Skeletal muscle satellite cell (primary cell): ENCODE measurements around the gene SREBF2.
"Not testable (repeated sequence)": the region's sequence is repeated elsewhere in the genome, so short reads cannot be mapped to it uniquely, and the experiment has no call there.

ENCODE experiments used
- H3K27me3 ChIP-seq: 2 replicates; pipeline ENCODE4 v1.7.0; 2013; ENCODE audit warnings: low read length; ENCODE audit not compliant: control insufficient read depth, insufficient read depth
- H3K36me3 ChIP-seq: 2 replicates; pipeline ENCODE4 v1.7.0; 2013; ENCODE audit warnings: mild to moderate bottlenecking, control low read depth, low read length; ENCODE audit not compliant: insufficient read depth
- H3K4me1 ChIP-seq: 2 replicates; pipeline ENCODE4 v1.7.0; 2013; ENCODE audit warnings: low read length; ENCODE audit not compliant: control insufficient read depth, insufficient read depth
- H3K4me2 ChIP-seq: 2 replicates; pipeline ENCODE4 v1.7.0; 2013; ENCODE audit warnings: mild to moderate bottlenecking, low read length
- H3K4me3 ChIP-seq: 2 replicates; pipeline ENCODE4 v1.7.0; 2013; ENCODE audit warnings: low read length
- H3K9ac ChIP-seq: 2 replicates; pipeline ENCODE4 v1.7.0; 2013; ENCODE audit warnings: mild to moderate bottlenecking, low read depth, low read length, moderate library complexity
- H3K9me3 ChIP-seq: replicated peaks from 2 replicates; pipeline ENCODE4 v1.7.0; 2013; ENCODE audit warnings: mild to moderate bottlenecking, control low read depth, low read length

The SREBF2 gene

DNA sequence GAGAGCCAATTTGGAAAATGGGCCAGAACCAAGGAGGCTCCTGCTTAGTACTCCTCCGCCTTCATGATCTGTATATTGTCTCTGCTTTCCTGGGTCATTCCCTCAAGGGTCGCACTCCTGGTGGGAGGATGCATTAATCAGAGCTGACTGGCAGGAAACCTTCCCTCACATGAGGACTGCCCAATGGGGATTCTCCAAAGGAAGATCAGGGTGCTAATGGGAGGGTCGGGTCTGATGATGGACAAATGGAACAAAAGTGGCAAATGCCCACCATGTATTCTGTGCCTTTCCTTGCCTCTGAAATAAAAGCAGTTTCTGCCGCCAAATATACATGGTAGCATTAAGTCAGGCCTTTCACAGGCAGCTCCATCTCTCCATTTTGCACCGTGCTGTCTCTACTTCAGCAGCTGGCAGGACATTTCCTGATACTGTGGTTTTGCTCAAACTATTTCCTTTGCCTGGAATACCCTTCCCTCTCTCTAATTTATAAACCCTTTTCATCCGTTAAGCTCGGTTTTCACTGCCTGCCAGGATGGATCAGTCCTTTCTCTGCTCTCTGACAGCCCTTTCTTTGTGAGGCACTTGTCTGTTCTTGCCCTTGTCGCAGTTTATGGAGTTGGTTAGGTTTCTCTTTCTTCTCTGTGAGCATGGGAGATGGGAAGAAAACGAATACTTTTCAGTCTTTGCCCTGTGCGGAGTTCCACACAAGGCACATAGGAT lies 13.5 kb downstream of the SREBF2 start:
- H3K9ac ChIP-seq, result no peak overlapping the region
- no peaks in the 10 kb centered on the region for H3K9me3 ChIP-seq
- no peak overlapping the region for H3K4me3 ChIP-seq
- no peak overlapping the region for H3K4me2 ChIP-seq
- H3K4me1 ChIP-seq, result peaks cover 11% of the 10 kb centered on the region
- peaks cover 2% of the 10 kb centered on the region for H3K36me3 ChIP-seq
- H3K27me3 ChIP-seq, result no peaks in the 10 kb centered on the region

DNA sequence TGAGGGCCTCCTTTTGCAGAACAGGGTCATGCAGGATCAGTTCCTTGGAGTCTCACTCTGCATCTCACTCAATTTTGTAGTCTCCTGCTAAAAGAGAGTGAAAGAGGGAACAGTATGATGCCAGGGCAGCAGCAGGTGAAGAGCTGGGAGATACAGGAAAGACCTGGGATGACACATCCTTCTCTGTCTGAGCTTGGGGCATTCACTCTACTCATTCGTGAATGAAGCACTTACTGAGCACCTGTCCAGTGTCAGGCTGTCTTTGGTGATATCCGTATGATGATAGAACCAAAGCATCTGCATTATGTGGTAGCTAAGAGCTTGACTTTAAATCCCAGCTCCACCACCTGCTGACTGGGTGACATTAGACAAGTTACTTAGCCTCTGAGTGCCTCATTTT lies 14.4 kb downstream of the SREBF2 start:
- Histone ChIP-seq H3K4me3 (no peak overlapping the region), H3K9ac (no peak overlapping the region), H3K9me3 (no peaks in the 10 kb centered on the region), H3K4me1 (peaks cover 11% of the 10 kb centered on the region), H3K27me3 (no peaks in the 10 kb centered on the region), H3K4me2 (no peak overlapping the region), H3K36me3 (peaks cover under 1% of the 10 kb centered on the region)

GRCh38 chr22:41848468-41848867 lies 15.6 kb downstream of the SREBF2 start:
- Histone ChIP-seq H3K4me1 (peaks cover 11% of the 10 kb centered on the region), H3K36me3 (no peaks in the 10 kb centered on the region), H3K27me3 (no peaks in the 10 kb centered on the region), H3K9me3 (no peaks in the 10 kb centered on the region), H3K4me3 (no peak overlapping the region), H3K9ac (no peak overlapping the region), H3K4me2 (no peak overlapping the region)

GRCh38 chr22:41856469-41856868 lies 23.6 kb downstream of the SREBF2 start:
- no peak overlapping the region for H3K4me2 ChIP-seq
- H3K4me1 ChIP-seq, result peaks cover 24% of the 10 kb centered on the region
- no peaks in the 10 kb centered on the region for H3K9me3 ChIP-seq
- no peak overlapping the region for H3K9ac ChIP-seq
- H3K27me3 ChIP-seq, result no peaks in the 10 kb centered on the region
- no peak overlapping the region for H3K4me3 ChIP-seq
- no peaks in the 10 kb centered on the region for H3K36me3 ChIP-seq

DNA sequence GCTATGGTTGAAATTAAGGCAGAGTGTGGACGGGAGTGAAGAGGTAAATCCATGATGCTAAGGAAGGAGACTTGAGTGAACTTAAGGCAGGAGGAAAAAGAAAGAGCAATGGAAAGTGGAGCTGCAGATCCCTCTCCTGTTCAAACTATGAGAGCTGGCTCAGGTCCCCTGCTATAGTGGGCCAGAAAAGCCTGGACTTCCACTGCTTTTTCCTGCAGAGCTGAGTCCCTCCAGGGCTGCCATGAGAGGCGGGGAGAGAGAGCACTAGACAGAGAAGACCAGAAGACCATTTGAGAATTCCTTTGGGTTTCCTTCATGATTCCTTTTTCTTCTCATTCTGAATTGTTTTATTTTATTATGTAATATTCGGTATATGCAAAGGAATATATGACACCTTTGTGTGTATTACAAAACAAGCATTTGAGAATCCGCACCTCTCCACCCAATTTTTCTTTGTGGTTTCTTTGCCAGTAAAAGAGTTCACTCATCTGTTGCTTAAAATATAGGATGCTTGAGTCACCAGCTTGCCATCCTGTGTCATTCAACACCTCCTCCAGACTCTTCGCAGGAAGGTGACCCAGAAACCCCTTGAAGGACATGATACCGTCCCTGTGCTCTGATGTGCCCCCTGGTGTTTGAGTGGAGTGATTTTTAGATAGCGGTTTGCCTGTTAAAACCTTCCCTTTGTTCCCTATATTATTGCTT lies 24.4 kb downstream of the SREBF2 start:
- Histone ChIP-seq H3K9me3 (no peaks in the 10 kb centered on the region), H3K9ac (no peak overlapping the region), H3K36me3 (no peaks in the 10 kb centered on the region), H3K4me1 (peaks cover 29% of the 10 kb centered on the region), H3K4me3 (no peak overlapping the region), H3K27me3 (no peaks in the 10 kb centered on the region), H3K4me2 (peak overlapping the region; percentile 19)

DNA sequence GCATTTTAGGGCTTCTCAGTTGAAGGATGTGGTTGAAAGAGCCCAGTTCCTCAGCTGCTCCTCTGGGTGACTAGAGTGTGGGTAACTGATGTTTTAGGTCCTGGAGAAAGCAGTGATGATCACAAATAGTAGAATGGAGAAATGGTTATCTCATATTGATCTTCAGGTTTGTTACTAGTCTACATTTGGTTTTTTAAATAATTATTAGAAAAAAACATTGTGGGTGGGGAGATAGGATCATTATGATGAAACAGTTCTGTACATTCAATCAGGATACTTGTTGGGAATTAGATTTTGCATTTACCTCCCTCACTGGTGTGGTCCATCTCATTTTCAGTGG lies 24.9 kb downstream of the SREBF2 start:
- no peaks in the 10 kb centered on the region for H3K27me3 ChIP-seq
- no peaks in the 10 kb centered on the region for H3K36me3 ChIP-seq
- no peak overlapping the region for H3K4me3 ChIP-seq
- H3K9me3 ChIP-seq, result no peaks in the 10 kb centered on the region
- peaks cover 35% of the 10 kb centered on the region for H3K4me1 ChIP-seq
- H3K9ac ChIP-seq, result no peak overlapping the region
- no peak overlapping the region for H3K4me2 ChIP-seq

- peaks cover 39% of the 10 kb centered on the region for H3K4me1 ChIP-seq
- H3K9ac ChIP-seq, result peak overlapping the region; percentile 32
- peaks cover 5% of the 10 kb centered on the region for H3K36me3 ChIP-seq
- no peak overlapping the region for H3K4me3 ChIP-seq
- H3K4me2 ChIP-seq, result peak overlapping the region; percentile 48
- H3K27me3 ChIP-seq, result no peaks in the 10 kb centered on the region
- no peaks in the 10 kb centered on the region for H3K9me3 ChIP-seq
Observed at GRCh38 chr22:41862160-41862529, 29.2 kb downstream of the SREBF2 start.

DNA sequence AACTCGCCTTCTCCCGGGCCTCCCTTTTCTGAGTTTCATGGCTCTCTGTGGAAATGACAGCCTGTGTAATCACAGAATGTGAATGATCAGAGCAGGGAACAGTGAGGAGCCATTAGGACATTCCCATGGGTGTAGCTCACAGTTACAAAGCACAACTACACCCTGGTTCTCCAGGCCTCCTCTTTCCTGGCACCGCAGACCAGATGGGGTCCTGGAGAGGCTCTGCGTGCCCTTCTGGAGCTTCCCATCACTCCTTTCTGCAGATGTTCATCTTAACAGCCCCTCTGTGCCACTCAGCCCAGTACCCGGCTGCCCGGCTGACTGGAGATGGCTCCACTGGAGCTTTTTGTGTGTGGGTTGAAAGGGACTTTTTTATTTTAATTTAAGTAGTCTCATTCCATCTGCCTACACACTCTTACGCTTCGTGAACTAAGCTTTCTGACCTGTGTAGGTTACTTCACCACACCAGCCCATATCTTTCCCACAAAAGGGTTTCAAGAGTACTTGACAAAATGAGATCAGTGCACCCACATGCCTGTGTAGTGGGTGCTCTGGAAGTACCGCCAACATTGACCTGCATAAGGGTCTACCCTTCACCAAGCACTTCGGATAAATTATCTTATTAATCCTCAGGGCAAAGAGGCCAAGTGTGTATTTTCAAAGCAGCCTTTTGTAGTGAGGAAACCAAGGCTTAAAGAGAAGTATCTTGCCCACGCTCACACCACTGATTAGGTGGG lies 29.8 kb downstream of the SREBF2 start:
- peaks cover 33% of the 10 kb centered on the region for H3K4me1 ChIP-seq
- H3K9ac ChIP-seq, result peak overlapping the region; percentile 32
- H3K4me3 ChIP-seq, result no peak overlapping the region
- H3K36me3 ChIP-seq, result peaks cover 7% of the 10 kb centered on the region
- no peaks in the 10 kb centered on the region for H3K27me3 ChIP-seq
- no peaks in the 10 kb centered on the region for H3K9me3 ChIP-seq
- peak overlapping the region; percentile 48 for H3K4me2 ChIP-seq

- H3K4me2 ChIP-seq, result no peak overlapping the region
- no peaks in the 10 kb centered on the region for H3K9me3 ChIP-seq
- H3K9ac ChIP-seq, result no peak overlapping the region
- H3K4me3 ChIP-seq, result no peak overlapping the region
- peaks cover 8% of the 10 kb centered on the region for H3K36me3 ChIP-seq
- H3K4me1 ChIP-seq, result peaks cover 29% of the 10 kb centered on the region
- no peaks in the 10 kb centered on the region for H3K27me3 ChIP-seq
Observed at GRCh38 chr22:41863472-41863871, 30.6 kb downstream of the SREBF2 start.

DNA sequence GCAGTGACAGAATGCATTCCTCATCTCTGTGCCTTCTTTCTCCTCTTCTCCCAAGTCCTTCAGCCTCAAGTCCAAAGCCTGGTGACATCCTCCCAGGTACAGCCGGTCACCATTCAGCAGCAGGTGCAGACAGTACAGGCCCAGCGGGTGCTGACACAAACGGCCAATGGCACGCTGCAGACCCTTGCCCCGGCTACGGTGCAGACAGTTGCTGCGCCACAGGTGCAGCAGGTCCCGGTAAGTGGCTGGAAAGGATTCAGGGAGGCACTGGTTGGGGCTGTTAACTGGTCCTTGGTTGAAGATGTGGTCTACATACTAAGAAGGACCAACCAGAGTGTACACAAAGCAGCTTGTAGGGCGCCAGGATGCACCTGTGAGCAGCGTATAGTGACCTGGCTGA lies 35.7 kb downstream of the SREBF2 start:
- Histone ChIP-seq H3K4me1 (peaks cover under 1% of the 10 kb centered on the region), H3K4me3 (no peak overlapping the region), H3K36me3 (peaks cover 19% of the 10 kb centered on the region), H3K9ac (no peak overlapping the region), H3K4me2 (no peak overlapping the region), H3K9me3 (no peaks in the 10 kb centered on the region), H3K27me3 (no peaks in the 10 kb centered on the region)

GRCh38 chr22:41870081-41870480 lies 37.2 kb downstream of the SREBF2 start:
- peaks cover 26% of the 10 kb centered on the region for H3K36me3 ChIP-seq
- not testable (repeated sequence) for H3K4me2 ChIP-seq, H3K9ac ChIP-seq, H3K4me3 ChIP-seq, H3K9me3 ChIP-seq, H3K27me3 ChIP-seq, H3K4me1 ChIP-seq
